HFF-Myc (cell line): ENCODE data around the gene TICAM1.
A peak's percentile ranks its signal among the peaks of the same experiment; 100 is the strongest.
"Not testable (repeated sequence)": the region's sequence is repeated elsewhere in the genome, so short reads cannot be mapped to it uniquely, and the experiment has no call there.

Source experiments
- DNase-seq: peaks from one replicate; pipeline ENCODE4 v3.0.0-alpha.2; 2011; ENCODE audit warnings: low read depth; ENCODE audit errors: extremely low read depth
- H3K4me3 ChIP-seq: replicated peaks from 2 replicates; pipeline ENCODE4 v1.5.1; 2011; ENCODE audit warnings: low read depth, mild to moderate bottlenecking, control low read depth, low read length
- TF ChIP-seq, protein P1 (sequence below): IDR thresholded peaks from 2 replicates; pipeline ENCODE4 v1.5.1; 2012; ENCODE audit warnings: mild to moderate bottlenecking, low read depth, low read length, control low read depth; ENCODE audit errors: missing control alignments

The TICAM1 gene

DNA sequence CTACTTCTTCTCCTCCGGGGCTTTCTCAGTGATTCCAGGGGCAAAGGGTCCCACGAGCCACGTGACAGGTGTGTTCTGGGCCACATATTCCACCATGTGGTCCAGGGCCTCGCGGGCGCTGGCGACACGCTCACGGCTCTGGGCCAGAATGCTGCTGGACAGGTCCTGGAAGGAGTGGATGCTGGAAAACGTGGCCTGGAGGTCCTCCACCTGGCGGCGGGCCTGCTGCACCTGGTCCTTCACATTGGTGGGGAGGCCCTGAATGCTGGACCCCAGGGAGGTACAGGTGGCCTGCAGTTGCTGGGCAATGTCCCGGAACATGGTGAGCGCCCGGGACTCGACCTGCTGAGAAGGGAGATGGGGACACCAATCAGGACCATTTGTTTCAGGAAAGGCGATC is 7.7 kb upstream of the TICAM1 start:
- no peak for DNase-seq
- TF ChIP-seq, protein P1, sequence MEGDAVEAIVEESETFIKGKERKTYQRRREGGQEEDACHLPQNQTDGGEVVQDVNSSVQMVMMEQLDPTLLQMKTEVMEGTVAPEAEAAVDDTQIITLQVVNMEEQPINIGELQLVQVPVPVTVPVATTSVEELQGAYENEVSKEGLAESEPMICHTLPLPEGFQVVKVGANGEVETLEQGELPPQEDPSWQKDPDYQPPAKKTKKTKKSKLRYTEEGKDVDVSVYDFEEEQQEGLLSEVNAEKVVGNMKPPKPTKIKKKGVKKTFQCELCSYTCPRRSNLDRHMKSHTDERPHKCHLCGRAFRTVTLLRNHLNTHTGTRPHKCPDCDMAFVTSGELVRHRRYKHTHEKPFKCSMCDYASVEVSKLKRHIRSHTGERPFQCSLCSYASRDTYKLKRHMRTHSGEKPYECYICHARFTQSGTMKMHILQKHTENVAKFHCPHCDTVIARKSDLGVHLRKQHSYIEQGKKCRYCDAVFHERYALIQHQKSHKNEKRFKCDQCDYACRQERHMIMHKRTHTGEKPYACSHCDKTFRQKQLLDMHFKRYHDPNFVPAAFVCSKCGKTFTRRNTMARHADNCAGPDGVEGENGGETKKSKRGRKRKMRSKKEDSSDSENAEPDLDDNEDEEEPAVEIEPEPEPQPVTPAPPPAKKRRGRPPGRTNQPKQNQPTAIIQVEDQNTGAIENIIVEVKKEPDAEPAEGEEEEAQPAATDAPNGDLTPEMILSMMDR = no peak
- H3K4me3 ChIP-seq = no peak overlapping the region

DNA sequence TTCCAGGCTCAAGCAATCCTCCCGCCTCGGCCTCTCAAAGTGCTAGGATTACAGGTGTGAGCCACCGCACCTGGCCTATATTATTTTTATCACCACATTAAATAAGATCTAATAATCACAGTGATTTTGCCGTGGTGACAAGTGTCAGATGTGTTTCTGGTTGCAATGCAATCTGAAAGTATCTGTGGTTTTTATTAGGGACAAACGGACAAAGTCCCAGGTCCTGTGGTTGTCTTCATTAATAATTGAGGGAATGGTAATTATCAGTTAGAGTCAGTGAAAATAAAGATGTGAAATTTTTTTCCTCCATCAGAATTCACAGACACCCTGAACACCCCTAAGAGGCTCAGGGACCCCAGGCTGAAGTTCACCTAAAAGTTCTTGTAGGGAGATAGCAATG is 1.3 kb upstream of the TICAM1 start:
- TF ChIP-seq, protein P1 = no peak
- DNase-seq = no peak

DNA sequence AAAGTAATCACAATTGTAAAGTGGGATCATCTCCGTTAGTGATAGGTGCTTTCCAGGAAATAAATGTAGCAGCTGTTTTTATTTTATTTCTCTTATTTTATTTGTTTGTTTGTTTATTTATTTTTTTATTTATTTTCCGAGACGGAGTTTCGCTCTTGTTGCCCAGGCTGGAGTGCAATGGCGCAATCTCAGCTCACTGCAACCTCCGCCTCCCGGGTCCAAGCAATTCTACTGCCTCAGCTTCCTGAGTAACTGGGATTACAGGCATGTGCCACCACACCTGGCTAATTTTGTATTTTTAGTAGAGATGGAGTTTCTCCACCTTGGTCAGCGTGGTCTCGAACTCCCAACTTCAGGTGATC is 448 bp upstream of the TICAM1 start:
- peak overlapping the region; percentile 78 for H3K4me3 ChIP-seq
- DNase-seq = not testable (repeated sequence)

More for the DNA sequence above, 1.3 kb upstream of the TICAM1 start:
- H3K4me3 ChIP-seq = no peak overlapping the region

DNA sequence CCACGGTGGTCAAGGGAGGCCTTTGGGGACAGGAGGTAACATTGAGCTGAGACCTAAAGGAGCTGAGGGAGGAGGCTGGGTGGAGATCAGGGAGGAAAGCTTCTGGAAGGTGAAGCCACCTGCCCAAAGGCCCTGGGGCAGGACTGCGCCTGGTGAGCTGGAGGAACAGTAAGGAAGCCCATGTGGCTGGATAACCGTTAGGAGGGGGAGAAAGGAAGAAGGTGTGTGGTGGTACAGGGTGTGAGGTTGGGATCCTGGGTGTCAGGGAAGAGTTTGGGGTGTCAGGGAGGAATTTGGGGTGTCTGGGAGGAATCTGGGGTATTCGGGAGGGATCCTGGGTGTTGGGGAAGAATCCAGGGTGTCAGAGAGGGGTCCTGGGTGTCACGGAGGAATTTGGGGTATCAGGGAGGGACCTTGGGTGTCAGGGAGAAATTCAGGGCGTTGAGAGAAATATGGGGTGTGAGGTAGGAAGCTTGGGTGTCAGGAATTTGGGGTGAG is 695 bp downstream of the TICAM1 start:
- H3K4me3 ChIP-seq = peak overlapping the region; percentile 78
- TF ChIP-seq, protein P1 = no peak
- no peak for DNase-seq

DNA sequence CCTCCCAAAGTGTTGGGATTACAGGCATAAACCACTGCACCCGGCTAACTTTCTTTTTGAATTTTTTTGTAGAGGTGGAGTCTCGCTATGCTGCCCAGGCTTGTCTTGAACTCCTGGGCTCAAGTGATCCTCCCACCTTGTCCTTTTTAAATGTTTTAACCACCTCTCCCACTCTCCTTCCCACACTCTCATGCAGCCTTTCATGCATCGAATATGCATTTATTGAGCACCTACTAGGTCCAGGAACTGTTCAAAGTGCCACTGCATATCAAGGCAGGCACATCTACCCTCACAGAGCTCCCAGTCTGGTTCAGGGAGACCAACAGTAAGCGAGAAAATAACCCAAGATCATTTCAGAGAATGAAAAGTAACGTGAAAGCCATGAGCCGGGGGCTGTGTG is 1.2 kb downstream of the TICAM1 start:
- peak overlapping the region; percentile 78 for H3K4me3 ChIP-seq
- TF ChIP-seq, protein P1 = no peak
- no peak for DNase-seq

DNA sequence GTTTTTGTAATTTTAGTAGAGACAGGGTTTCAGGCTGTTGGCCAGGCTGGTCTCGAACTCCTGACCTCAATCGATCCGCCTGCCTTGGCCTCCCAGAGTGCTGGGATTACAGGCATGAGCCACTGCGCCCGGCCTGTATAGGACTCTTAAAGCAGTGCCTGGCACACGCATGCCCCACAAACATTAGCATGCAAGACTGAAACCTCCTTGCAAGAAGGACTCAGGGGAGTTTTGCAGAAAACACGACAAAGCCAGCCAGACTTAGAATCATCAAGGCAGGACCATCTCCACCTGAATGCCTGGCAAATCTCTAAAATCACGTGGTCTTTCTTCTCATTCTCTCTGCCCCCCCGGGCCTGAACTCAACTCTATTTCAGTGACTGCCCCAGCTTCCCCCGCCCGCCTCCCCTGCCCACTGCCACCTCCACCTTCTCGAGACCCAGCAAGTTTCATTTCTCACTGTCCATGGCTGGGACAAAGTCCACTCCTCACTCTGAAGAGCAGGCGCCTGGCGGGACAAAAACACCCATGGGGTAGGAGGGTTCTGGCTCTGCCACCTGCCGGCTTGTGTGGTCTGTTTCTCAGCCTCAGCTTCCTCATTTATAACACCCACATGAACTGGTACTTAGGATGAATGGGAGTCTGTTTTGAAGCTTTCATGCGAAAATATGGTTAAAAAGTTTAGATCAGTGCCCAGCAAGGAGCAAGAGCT is 2.4 kb downstream of the TICAM1 start:
- TF ChIP-seq, protein P1 = no peak
- no peak overlapping the region for H3K4me3 ChIP-seq
- DNase-seq = no peak

DNA sequence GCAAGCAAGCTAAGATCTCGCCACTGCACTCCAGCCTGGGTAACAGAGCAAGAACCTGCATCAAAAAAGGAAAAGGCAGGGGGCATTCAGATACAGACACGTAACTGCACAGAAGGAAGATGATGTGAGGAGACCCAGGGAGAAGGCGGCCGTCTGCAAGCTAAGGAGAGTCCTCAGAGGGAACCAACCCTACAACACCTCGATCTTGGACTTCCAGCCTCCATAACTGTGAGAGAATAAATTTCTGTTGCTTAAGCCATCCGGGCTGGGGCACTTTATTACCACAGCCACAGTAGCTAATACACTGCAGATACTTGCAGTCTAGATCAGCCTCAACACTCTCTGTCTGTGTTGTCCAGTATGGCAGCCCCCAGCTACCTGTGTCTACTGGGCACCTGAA is 7.9 kb downstream of the TICAM1 start:
- TF ChIP-seq, protein P1 = no peak
- no peak overlapping the region for H3K4me3 ChIP-seq
- DNase-seq = no peak

DNA sequence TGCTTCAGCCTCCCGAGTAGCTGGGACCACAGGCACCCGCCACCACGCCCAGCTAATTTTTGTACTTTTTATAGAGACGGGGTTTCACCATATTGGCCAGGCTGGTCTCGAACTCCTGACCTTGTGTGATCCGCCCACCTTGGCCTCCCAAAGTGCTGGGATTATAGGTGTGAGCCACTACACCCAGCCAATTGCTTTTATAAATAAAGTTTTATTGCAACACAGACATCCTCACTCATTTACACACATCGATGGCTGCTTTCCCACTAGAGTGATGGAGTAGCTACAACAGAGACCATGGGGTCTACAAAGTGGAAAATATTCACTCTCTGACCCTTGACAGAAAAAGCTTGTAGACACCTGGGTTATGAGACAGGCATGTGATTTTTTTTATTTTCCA is 9.2 kb downstream of the TICAM1 start:
- not testable (repeated sequence) for H3K4me3 ChIP-seq, DNase-seq
